ENCODE data around the gene TRPM3. TPM values are rescaled to one million over a fixed set of nuclear protein-coding genes. Genes with fewer than 3 reads are reported as not detected.

Gene TRPM3
- total and polyA plus RNA-seq, 12 donors: 0.27 to 5.3 (median 1.8) TPM

DNA sequence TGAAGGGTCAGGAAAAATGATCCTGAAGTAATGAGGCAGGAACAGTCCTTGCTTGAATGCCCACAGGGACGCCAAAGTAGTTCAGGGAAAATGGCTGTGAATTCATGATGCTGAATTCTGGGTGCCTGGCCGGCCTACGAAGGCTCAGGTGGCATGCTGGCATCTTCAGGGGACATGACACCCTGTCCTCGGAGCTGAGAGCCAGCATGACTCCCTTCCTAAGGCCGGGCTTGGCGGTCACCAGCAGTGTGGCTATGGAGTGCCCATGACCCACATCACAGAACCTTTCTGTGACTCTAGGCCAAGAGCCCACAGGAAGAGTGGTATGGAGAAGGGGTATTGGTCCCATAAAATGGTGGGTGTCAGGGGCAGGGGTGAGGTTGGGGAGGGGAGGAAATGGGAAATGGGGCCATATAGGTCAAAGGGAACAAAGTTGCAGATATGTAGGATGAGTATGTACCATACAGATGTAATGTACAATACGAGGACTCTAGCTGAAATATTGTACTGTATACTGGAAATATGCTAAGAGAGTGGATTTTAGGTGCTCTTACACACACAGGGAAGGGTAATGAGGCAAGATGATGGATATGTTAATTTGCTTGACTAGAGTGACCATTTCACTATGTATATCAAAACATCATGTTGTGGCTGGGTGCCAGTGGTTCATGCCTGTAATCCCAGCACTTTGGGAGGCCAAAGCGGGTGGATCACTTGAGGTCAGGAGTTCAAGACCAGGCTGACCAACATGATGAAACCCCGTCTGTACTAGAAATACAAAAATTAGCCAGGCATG lies 504.2 kb downstream of the TRPM3 start:
- peaks cover 3 to 7% of the 10 kb centered on the region in 2 donors for H3K4me1 ChIP-seq (replicated peaks in 1 of 2)
- intact Hi-C loops (cut with DNase I): no loop called here
- no peak for TF ChIP-seq POLR2A (IDR thresholded peaks at IDR 0.05)
- TF ChIP-seq, protein P1, sequence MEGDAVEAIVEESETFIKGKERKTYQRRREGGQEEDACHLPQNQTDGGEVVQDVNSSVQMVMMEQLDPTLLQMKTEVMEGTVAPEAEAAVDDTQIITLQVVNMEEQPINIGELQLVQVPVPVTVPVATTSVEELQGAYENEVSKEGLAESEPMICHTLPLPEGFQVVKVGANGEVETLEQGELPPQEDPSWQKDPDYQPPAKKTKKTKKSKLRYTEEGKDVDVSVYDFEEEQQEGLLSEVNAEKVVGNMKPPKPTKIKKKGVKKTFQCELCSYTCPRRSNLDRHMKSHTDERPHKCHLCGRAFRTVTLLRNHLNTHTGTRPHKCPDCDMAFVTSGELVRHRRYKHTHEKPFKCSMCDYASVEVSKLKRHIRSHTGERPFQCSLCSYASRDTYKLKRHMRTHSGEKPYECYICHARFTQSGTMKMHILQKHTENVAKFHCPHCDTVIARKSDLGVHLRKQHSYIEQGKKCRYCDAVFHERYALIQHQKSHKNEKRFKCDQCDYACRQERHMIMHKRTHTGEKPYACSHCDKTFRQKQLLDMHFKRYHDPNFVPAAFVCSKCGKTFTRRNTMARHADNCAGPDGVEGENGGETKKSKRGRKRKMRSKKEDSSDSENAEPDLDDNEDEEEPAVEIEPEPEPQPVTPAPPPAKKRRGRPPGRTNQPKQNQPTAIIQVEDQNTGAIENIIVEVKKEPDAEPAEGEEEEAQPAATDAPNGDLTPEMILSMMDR (IDR thresholded peaks at IDR 0.05): no peak
- no peak overlapping the region for H3K27ac ChIP-seq
- no peak overlapping the region for H3K4me3 ChIP-seq
- no peaks in the 10 kb centered on the region for H3K36me3 ChIP-seq (replicated peaks in 1 of 2)
- no peaks in the 10 kb centered on the region for H3K27me3 ChIP-seq
- no peaks in the 10 kb centered on the region for H3K9me3 ChIP-seq (replicated peaks in 1 of 3)
- DNase-seq: no peak
- WGBS, 4 donors: 87 to 100% (median 91%) methylated on average over 8 to 9 of the region's 9 CpGs

DNA sequence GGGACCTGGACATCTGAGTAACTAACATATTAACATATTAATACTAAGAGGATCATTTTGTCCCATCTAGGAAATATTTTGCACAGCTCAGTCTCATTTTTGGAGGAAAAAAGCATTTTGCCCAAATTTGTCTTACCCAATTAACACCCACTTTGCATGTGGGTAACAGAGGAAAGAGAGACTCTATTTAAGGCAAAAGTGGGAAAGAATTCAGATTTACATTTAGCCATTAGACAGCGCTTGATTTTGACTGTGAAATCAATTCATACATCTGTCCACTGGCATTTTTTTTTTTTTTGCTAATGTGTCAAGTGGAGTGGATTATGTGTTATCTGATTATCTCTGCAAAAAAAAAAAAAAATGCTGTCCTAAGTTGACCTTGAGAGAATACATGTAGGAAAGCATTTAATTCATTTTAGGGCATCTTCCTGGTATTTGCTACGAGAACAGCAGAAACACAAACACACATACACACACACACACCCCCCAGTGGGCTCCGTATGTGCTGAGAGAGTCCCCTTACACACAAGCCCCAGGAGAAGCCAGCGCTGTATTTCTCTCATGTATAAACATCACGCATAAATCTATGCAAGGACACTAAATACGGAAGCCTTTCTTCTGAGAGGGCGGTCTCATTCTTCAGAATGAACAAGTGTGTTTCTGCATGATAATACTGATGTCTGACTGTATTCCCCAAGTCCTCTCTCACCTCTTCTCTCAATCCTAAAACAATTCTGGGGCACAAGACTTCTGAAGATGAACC lies 505.0 kb downstream of the TRPM3 start:
- WGBS, 4 donors: 78 to 88% (median 79%) methylated on average over 7 of the region's 7 CpGs
- TF ChIP-seq POLR2A (IDR thresholded peaks at IDR 0.05): no peak
- TF ChIP-seq, protein P1 (IDR thresholded peaks at IDR 0.05): no peak
- H3K36me3 ChIP-seq (replicated peaks in 1 of 2): no peaks in the 10 kb centered on the region
- H3K9me3 ChIP-seq (replicated peaks in 1 of 3): no peaks in the 10 kb centered on the region
- intact Hi-C loops (cut with DNase I): no loop called here
- no peak for DNase-seq
- no peaks in the 10 kb centered on the region for H3K27me3 ChIP-seq
- H3K27ac ChIP-seq: no peak overlapping the region
- H3K4me3 ChIP-seq: no peak overlapping the region
- peaks cover 3 to 7% of the 10 kb centered on the region in 2 donors for H3K4me1 ChIP-seq (replicated peaks in 1 of 2)

DNA sequence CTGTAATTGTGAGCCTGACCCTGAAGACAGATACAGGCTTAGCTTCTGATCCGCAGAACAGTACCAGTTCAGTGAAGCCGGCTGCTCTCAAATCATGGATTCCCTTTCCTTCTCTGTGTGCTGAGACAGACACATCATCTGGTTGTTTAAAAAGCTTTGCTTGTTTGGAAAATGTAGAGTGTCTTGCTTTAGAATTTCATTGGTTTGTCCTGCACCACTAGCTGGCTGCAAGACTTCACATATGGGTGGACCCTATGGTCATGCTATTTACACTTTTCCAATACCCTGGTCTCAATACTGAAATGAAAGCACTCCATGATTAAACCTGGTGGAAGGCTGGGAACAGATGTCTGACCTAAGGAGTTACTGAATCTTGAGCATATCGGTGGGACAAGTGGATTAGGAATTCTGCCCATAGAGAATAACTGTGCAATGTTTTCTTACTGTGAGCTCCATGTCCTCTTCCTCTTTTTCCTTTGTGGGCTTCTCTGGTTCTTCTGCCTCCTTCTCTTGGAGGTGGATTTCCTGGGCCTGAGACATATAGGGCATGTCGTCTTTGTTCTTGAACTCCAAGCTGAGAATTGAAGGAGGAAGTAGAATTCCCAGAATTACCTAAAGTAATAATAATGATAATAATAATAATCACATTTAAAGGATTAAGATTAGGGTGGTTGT lies 505.8 kb downstream of the TRPM3 start:
- H3K27me3 ChIP-seq: no peaks in the 10 kb centered on the region
- no peaks in the 10 kb centered on the region for H3K36me3 ChIP-seq (replicated peaks in 1 of 2)
- H3K4me1 ChIP-seq (replicated peaks in 1 of 2): peaks cover 3 to 7% of the 10 kb centered on the region in 2 donors
- no peak for DNase-seq
- H3K27ac ChIP-seq: peak overlapping the region in 1 of 5 donors; percentile 8
- intact Hi-C loops (cut with DNase I): no loop called here
- WGBS, 4 donors: 72 to 79% (median 76%) methylated on average over 4 of the region's 4 CpGs
- TF ChIP-seq, protein P1 (IDR thresholded peaks at IDR 0.05): no peak
- no peak for TF ChIP-seq POLR2A (IDR thresholded peaks at IDR 0.05)
- H3K9me3 ChIP-seq (replicated peaks in 1 of 3): no peaks in the 10 kb centered on the region
- H3K4me3 ChIP-seq: no peak overlapping the region

Measured in adrenal gland (tissue), 12 donors.